SHP77 treated with DMSO at 0.1 percent for 48 hours (cell line): ENCODE data around the gene CLCA2.
A peak's percentile ranks its signal among the peaks of the same experiment; 100 is the strongest.
"Not testable (repeated sequence)": the region's sequence is repeated elsewhere in the genome, so short reads cannot be mapped to it uniquely, and the experiment has no call there.

Experiments
- DNase-seq: peaks from one replicate; lab custom pipeline; 2025; lab: John Stamatoyannopoulos, UW

CLCA2 gene

DNA sequence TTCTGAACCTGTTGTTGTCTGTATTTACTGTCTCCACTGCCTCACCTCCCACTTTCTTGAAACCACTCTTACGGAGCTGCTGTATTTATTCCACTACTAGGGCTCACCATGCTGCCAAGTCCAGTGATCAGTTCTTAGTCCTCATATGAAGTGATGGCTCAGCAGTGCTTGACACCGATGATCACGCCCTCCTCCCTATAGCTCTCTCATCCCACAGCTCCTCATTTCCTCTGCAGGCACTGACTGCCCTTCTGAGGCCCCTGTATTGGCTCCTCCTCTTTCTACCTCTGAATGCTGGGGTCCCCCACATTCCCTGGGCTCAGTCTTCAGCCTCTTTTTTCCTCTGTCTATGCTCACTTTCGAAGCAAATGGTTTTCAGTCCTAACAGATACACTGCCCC is 48.2 kb downstream of the CLCA2 start:
- no peak for DNase-seq

GRCh38 chr1:86472767-86473166 is 48.8 kb downstream of the CLCA2 start:
- DNase-seq: no peak

GRCh38 chr1:86477256-86477655 is 53.3 kb downstream of the CLCA2 start:
- no peak for DNase-seq

GRCh38 chr1:86477682-86478081 is 53.7 kb downstream of the CLCA2 start:
- DNase-seq: no peak

DNA sequence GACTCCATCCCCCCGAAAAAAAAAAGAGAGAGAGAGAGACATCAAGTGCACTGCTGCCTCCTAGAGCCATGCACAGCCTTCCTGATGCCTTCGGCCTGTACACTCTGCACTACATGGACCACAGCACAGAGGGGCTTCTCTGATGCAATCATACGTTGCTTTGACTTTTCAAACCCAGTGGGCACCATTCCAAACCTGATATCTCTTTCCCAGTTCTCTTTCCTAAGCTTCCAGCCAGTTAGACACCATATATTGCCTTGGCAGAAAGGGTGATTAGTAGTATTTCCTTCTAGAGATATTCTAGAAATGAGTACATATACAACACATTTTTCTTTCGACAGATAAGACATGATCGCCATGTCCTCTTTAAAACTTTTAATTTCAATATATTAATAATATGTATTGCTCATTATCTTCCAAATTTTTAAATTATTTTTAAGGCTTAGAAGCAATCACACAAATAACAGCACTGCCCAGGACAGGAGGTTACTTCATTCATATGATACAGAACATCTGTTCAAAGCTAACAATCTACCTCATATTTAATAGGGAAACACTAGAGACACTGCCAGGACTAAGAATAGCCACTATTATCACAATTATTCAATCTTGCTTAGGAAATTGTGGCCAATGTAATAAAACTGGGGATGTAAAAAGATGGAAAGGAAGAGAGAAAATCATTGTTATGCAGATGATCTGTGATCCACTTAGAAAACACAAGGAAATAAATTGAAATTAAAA is 54.6 kb downstream of the CLCA2 start:
- no peak for DNase-seq

DNA sequence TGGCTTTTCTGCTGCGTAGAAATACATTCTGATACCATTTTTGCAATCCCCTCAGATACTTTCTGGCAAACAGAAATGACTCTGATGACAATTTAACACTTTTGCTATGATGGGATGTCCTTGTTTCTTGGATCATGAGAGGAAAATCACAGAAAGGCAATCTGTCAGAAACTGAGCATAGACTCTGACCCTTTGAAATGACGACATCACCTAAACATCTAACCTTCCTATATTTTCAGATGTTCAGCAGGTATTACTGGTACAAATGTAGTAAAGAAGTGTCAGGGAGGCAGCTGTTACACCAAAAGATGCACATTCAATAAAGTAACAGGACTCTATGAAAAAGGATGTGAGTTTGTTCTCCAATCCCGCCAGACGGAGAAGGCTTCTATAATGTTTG is 58.0 kb downstream of the CLCA2 start:
- DNase-seq: no peak

- no peak for DNase-seq
These were observed 63.3 kb downstream of the CLCA2 start for GRCh38 chr1:86487131-86487810.

DNA sequence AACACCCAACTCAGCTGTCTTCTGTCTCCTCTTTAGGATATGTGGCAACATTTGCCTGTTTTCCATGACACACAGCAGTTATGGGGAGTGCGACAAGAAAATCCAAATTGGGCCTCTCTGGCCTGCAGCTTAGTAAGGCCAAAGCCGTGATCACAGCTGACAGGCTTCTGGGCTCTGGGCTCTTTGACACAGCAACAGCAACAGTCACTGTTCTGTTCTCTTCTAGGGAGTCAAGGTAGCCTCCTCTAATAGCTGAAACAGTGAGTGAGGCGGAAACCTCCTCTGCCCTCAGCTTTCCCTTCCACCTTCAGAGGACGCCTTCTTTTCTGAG is 63.8 kb downstream of the CLCA2 start:
- no peak for DNase-seq

- DNase-seq: no peak
These were observed 65.4 kb downstream of the CLCA2 start for GRCh38 chr1:86489242-86489878.

DNA sequence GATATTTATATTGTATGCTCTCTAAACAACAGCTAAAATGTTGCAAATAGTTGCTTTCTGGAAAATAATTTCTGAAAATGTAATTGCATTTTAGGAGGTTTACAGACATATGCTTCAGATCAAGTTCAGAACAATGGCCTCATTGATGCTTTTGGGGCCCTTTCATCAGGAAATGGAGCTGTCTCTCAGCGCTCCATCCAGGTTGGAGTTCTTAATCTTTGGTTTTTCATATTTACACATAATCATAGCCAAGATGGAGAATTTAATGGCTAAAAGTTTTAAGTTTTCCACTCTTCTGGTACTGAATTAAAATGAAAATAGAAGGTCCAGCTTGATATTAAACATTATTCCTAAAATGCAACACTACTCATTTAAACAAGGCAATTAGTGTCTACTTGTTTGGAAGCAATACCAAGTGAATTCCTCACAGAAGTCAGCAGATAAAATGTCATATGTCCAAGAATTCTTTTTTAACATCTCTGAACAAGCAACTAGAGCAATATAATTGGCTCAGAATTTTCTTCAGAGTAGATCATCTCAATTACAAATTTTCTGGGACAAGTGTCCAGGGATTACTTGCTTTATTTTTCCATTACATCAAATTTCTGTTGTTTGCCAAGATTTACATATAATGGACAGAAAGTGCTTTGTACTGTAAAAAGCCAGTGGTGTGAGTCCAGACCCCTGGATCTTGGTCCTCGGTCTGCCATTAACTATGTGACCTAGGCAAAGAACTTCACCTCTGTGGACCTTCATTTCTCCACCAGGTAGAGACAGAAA is 67.4 kb downstream of the CLCA2 start:
- no peak for DNase-seq

DNA sequence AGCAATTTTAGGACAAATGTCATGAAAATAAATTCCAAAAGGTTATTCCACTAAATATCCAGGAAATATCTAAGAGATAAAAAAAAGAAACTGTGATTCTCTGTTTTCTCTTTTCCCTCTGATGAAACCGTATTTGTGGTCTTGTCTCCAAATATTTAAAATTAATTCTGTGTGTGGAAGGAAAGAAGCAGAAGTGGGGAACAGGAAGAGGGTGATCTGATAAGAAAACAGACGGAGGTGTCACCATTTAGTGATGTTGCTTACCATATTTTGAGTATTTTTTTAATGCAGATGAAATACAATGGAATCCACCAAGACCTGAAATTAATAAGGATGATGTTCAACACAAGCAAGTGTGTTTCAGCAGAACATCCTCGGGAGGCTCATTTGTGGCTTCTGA is 74.3 kb downstream of the CLCA2 start:
- no peak for DNase-seq

DNA sequence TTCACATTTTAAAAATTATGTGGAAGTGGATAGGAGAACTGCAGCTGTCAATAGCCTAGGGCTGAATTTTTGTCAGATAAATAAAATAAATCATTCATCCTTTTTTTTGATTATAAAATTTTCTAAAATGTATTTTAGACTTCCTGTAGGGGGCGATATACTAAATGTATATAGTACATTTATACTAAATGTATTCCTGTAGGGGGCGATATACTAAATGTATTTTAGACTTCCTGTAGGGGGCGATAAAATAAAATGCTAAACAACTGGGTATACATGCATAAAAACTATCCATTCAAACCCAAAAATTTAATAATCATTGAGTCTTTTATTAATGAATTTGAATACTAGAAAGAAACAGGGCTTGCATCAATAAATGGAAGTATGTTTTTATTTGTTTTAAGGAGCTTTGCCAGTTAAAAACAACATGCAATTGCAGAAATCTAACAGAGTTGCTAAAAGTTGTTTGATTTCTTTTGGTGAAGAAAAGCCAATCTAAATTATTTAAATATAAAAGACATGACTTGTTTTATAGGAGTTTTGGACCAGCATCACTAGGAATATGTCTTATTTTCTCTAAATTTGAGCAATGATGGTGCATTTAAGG is 76.1 kb downstream of the CLCA2 start:
- peak; percentile 64 for DNase-seq

DNA sequence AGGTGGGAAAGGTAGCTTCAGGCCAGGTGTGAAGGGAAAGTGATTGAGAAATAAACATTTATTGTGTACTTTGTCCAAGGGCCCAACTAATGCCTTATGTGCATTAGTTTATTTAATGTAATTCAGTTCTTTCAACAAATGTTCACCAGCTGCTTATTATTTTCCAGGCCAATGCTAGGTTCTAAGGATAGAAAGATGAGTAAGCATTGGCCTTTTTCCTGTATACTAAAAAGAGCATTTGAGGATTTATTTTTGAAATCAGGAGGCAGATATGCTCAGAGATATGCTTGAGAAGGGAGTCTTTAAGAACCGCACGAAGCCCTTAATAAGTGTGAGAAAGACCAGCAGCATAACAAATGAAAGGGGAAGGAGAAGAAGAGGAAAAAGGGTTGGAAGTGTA is 76.7 kb downstream of the CLCA2 start:
- DNase-seq: no peak

- not testable (repeated sequence) for DNase-seq
These were observed 78.2 kb downstream of the CLCA2 start for GRCh38 chr1:86502125-86502646.

DNA sequence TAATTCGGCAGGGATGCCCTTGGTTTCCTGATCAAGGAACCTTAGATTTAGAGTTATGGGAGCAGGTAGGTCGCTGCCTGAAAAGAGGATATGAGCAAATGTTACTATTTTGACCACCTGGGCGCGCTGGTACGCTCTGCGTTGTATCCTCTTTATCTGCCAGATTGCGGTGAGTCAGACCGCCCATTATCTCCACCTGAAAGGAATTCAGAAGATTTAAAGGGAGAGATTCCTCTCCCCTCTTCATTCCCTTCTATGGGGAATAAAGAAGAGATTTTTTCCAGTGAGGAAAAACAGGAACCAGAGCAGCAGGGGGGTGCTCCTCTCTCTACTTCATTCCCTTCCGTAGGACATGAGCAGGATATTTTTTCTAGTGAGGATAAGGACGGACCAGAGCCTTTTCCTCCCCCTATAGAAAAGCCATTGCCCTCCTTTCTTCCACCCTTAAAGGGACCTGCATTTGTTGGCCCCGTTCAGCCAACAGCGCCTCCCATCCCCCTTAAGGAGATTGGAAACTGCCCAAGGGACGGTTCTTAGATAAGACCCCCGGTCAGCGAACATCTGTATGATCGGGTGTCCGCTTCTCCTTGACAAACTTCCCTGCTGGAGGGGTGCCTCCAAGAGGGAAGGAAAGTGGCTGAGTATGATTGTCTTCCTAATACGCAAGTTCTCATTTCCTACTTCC is 78.9 kb downstream of the CLCA2 start:
- no peak for DNase-seq

DNA sequence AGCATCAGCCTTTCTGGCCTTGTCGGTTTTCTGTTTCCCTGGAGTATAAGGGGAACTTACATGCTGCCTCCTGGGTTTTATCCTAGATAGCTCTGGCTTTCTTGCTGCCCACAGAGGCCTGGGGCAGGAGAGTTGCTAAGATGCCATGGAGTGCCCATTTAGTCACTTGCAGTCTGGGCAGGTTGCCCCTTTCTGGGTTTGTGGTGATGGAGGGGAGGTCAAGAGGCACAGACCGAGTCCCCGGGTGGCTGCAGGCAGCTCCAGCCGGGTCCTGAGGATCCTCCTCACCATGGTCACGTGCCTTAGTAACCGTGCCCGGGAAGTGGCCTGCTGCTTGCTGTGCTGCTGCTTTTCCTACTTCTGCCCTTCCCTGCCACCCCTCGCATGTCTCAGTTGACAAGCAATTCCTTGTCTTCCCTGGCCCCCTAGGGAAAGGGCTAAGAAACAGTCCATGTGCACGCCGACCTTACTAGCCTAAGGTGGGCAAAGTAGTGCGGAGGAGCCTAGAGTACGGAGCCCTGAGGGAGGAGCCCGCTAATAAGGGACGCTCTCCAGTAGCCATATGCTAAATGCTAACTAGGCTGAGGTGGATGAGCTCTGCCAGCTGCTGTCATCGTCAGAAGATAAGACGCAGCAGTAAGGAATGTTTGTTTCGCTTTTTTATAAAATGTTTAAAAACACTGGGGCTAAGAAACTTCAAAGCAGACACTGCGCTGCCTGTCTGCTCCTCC is 79.6 kb downstream of the CLCA2 start:
- DNase-seq: no peak

DNA sequence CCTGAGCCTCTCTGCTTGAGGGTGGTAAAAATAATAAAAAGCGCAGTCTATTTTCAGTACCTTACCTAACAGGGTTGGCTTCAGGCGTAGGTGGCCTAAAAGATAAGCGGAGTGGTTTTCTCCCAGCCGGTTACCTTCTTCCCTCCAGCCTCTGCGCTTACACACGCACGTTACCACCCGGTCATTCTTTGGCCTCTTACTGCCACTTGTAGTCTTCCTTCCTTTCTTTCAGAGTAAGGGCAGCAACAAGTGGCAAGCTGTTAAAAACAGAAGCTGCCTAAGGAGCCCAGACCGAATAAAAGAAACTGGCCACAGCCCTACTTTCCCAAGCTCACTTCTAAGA is 80.1 kb downstream of the CLCA2 start:
- DNase-seq: no peak

DNA sequence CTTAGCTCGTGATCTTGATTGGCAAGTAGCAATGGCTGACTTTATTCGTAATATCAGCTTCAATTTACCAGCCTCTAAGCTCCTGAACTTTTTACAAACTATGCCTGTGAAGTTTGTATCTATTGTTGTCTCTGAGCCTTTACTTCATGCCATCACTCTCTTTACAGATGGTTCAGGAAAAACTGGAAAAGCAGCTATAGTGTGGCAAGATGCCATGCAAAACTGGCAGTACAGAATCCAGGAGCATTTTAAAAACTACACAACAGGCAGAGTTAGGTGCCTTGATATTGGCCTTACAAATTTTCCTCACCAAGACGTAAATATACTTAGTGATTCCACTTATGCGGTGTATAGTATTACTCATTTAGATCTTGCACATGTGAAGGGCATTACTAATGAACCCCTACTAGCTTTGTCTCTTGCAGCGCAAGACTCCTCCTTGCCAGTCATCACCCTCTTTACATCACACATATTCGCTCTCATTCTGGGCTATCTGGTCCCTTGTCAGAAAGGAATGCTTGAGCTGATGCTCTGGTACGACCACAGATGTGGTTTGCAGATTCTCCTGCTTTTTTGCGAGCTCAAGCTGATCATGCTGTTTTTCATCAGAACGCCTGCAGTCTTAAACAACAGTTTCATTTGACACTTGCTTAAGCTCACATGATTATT is 81.1 kb downstream of the CLCA2 start:
- DNase-seq: no peak

DNA sequence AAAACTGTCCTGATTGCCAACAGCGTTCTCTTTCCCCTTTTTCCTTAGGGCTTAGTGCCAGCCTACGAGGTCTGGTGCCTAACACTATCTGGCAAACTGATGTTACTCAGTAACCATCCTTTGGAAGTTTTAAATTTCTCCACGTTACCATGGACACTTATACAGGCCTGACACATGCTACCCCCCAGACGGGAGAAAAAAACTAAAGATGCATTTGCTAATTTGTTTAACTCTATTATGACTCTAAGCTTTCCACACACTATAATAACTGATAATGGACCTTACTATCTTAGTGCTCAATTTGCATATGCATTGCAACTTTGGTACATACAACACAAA is 81.6 kb downstream of the CLCA2 start:
- DNase-seq: no peak
